HL-60 (cell line): ENCODE results near the gene TENM4.

Source experiments
- DNase-seq, 2 experiments: peaks; one replicate each; pipeline ENCODE4 v3.0.0-alpha.2; 2010 to 2020; ENCODE audit warnings: low read depth in 1 of 2, low spot score in 1 of 2
- H3K27ac ChIP-seq: fragments of 250-450 bp; sonication (Bioruptor Pico); replicated peaks from 2 replicates; pipeline ENCODE4 v1.5.1; 2020; ENCODE audit warnings: mild to moderate bottlenecking, moderate library complexity
- H3K27me3 ChIP-seq: fragments of 250-450 bp; sonication (Bioruptor Pico); 2 replicates; pipeline ENCODE4 v1.5.1; 2021; ENCODE audit warnings: mild to moderate bottlenecking, moderate library complexity; ENCODE audit not compliant: insufficient read depth, poor library complexity, severe bottlenecking
- H3K4me3 ChIP-seq: replicated peaks from 2 replicates; pipeline ENCODE4 v1.5.1; 2011; ENCODE audit warnings: mild to moderate bottlenecking, control low read depth, low read length; ENCODE audit not compliant: insufficient read depth
- GABPA ChIP-seq: IDR thresholded peaks from 2 replicates; pipeline ENCODE4 v1.6.1; 2012; ENCODE audit warnings: low read depth
- POLR2AphosphoS5 ChIP-seq: IDR thresholded peaks from 2 replicates; pipeline ENCODE4 v1.6.1; 2012; ENCODE audit warnings: low read depth
- SPI1 ChIP-seq: IDR thresholded peaks from 2 replicates; pipeline ENCODE4 v1.6.1; 2012; ENCODE audit warnings: low read depth, mild to moderate bottlenecking, borderline replicate concordance
- TF ChIP-seq, protein P1 (sequence below): IDR thresholded peaks from one replicate; pipeline ENCODE4 v1.5.1; 2011; ENCODE audit warnings: low read length, control low read depth, inconsistent platforms; ENCODE audit not compliant: insufficient read depth
- TF ChIP-seq, protein P2 (sequence below): IDR thresholded peaks from 2 replicates; pipeline ENCODE4 v1.6.1; 2012; ENCODE audit warnings: low read depth; ENCODE audit not compliant: insufficient replicate concordance

TENM4 gene

DNA sequence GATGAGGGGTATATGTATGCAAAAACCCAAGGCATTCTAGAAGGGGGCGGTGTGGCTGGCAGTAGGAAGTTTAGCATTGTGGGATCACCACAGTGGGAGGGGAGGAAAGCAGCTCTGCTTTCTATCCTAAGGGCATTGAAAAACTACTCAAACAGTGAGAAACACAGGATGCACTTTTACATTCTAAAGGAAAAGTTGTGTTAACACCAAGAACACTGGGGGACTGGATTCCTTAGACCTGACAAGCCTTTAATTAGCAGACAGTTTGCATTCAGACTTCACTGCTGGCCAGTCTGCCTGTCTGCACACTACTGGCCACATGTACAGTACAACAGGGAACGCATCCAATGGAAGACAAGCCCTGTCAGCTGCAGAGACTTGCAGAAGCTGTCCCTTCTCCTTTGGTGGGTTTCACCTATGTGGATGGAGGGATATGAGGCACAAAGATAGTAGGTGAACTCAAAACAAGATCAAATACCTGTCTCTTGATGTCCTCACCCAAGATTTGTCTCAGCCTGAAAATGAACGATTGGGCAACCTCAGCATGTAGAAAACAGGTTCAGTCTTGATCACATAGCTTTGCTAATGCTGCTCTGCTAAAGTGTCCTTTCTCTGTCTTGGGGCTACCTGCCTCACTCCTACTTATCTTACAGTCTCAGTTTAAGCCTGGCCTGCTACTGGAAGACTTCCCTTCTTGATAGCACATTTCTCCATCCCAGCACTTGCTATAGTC, 64.8 kb downstream of the TENM4 start:
- Histone ChIP-seq H3K27me3 (no peaks in the 10 kb centered on the region), H3K27ac (no peak overlapping the region), H3K4me3 (no peak overlapping the region)
- TF ChIP-seq, protein P1, sequence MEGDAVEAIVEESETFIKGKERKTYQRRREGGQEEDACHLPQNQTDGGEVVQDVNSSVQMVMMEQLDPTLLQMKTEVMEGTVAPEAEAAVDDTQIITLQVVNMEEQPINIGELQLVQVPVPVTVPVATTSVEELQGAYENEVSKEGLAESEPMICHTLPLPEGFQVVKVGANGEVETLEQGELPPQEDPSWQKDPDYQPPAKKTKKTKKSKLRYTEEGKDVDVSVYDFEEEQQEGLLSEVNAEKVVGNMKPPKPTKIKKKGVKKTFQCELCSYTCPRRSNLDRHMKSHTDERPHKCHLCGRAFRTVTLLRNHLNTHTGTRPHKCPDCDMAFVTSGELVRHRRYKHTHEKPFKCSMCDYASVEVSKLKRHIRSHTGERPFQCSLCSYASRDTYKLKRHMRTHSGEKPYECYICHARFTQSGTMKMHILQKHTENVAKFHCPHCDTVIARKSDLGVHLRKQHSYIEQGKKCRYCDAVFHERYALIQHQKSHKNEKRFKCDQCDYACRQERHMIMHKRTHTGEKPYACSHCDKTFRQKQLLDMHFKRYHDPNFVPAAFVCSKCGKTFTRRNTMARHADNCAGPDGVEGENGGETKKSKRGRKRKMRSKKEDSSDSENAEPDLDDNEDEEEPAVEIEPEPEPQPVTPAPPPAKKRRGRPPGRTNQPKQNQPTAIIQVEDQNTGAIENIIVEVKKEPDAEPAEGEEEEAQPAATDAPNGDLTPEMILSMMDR, result no peak
- DNase-seq, result no peak

DNA sequence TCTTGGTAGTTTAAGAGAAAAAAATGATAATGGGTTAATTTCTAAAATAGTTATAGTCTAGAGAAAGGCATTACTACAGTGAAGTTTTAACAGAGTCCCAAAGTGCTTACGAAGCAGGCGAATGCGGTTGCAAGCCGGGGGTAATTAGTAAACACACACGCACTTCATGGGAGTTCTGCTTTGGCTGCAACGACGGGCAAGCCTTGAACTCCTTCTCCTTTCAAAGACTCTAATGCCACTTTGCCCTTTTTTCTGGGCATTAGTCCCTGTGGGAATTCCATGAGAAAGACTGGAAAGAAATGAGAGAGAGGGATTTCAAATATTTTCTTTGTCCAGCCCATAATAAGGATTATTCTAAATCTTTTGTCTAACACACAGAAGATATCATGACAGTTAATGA, 66.1 kb downstream of the TENM4 start:
- H3K27me3 ChIP-seq, result no peaks in the 10 kb centered on the region
- TF ChIP-seq SPI1 (no peak), POLR2AphosphoS5 (no peak), GABPA (no peak)
- TF ChIP-seq, protein P1, result no peak
- TF ChIP-seq, protein P2, sequence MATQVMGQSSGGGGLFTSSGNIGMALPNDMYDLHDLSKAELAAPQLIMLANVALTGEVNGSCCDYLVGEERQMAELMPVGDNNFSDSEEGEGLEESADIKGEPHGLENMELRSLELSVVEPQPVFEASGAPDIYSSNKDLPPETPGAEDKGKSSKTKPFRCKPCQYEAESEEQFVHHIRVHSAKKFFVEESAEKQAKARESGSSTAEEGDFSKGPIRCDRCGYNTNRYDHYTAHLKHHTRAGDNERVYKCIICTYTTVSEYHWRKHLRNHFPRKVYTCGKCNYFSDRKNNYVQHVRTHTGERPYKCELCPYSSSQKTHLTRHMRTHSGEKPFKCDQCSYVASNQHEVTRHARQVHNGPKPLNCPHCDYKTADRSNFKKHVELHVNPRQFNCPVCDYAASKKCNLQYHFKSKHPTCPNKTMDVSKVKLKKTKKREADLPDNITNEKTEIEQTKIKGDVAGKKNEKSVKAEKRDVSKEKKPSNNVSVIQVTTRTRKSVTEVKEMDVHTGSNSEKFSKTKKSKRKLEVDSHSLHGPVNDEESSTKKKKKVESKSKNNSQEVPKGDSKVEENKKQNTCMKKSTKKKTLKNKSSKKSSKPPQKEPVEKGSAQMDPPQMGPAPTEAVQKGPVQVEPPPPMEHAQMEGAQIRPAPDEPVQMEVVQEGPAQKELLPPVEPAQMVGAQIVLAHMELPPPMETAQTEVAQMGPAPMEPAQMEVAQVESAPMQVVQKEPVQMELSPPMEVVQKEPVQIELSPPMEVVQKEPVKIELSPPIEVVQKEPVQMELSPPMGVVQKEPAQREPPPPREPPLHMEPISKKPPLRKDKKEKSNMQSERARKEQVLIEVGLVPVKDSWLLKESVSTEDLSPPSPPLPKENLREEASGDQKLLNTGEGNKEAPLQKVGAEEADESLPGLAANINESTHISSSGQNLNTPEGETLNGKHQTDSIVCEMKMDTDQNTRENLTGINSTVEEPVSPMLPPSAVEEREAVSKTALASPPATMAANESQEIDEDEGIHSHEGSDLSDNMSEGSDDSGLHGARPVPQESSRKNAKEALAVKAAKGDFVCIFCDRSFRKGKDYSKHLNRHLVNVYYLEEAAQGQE, result no peak
- H3K4me3 ChIP-seq, result no peak overlapping the region
- DNase-seq, result no peak
- H3K27ac ChIP-seq, result no peak overlapping the region

DNA sequence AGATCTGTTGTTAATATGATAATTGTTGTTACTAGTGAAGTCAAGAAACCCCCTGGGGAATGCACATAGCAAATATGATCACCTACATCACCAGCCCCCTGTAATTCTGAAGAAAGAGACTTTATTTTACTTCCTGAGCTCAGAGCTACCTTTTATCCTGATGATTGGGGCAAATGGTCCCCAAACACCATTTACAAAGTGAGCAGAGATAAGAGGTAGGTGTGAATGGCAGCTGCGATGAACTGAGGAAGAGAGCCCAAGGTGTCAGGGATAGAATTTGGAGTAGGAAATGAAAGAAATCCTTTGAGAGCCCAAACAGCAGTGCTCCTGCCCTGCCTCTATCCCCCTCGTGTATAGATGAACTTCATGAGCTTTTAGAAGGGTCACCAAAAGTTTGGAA, 69.1 kb downstream of the TENM4 start:
- no peak overlapping the region for H3K27ac ChIP-seq
- H3K4me3 ChIP-seq, result no peak overlapping the region
- no peak for DNase-seq
- H3K27me3 ChIP-seq, result no peaks in the 10 kb centered on the region
- TF ChIP-seq, protein P1, result no peak
- TF ChIP-seq SPI1, result no peak
- TF ChIP-seq, protein P2, result no peak
- TF ChIP-seq GABPA, result no peak
- TF ChIP-seq POLR2AphosphoS5, result no peak

DNA sequence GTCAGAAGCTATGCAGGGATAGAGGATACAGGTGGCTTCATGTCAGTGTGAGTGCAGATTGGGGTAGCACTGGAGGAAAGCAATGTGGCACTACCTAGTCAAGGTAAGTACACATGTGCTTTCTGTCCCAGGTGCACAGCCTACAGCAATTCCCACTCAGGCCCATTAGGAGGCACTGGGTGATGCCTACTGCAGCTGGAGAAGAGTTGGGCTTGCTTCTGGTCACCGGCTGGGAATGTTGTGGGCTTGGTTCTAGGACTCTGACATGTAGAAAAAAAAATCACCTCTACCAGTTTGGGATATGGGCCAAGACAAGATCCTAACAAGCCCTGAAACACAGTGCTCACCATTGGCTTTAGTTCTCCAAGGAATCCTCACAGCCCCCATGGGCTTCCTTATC, 69.7 kb downstream of the TENM4 start:
- no peak for DNase-seq
- Histone ChIP-seq H3K4me3 (no peak overlapping the region), H3K27me3 (no peaks in the 10 kb centered on the region), H3K27ac (no peak overlapping the region)
- no peak for TF ChIP-seq POLR2AphosphoS5
- TF ChIP-seq, protein P1, result no peak
- no peak for TF ChIP-seq SPI1
